GM18951 (cell line): ENCODE data around the gene PTMS.

Source experiments
- POLR2A ChIP-seq: IDR thresholded peaks from 4 replicates; pipeline ENCODE4 v1.6.1; 2011; ENCODE audit warnings: mild to moderate bottlenecking; ENCODE audit not compliant: insufficient read length, insufficient read depth; ENCODE audit errors: extremely low read depth
- in situ Hi-C: fragments of 300-500 bp; cut with MboI; formaldehyde crosslinking; loops from one replicate; pipeline ENCODE4 v1.12.0; 2022; ENCODE audit warnings: low sequenced_read_pairs, mixed read lengths, inconsistent platforms; ENCODE audit not compliant: unreplicated experiment

The PTMS gene

GRCh38 chr12:6745741-6746525, 20.2 kb upstream of the PTMS start:
- TF ChIP-seq POLR2A = no peak
- in situ Hi-C loops = no loop called here

GRCh38 chr12:6747216-6747615, 18.9 kb upstream of the PTMS start:
- in situ Hi-C loops = no loop called here
- no peak for TF ChIP-seq POLR2A

- TF ChIP-seq POLR2A = no peak
- in situ Hi-C loops = no loop called here
Observed at GRCh38 chr12:6748761-6749160, 17.4 kb upstream of the PTMS start.

- in situ Hi-C loops = no loop called here
Observed at GRCh38 chr12:6750506-6750905, 15.7 kb upstream of the PTMS start.

GRCh38 chr12:6751767-6752166, 14.4 kb upstream of the PTMS start:
- TF ChIP-seq POLR2A = no peak
- in situ Hi-C loops = no loop called here

More at GRCh38 chr12:6750506-6750905, 15.7 kb upstream of the PTMS start:
- no peak for TF ChIP-seq POLR2A

GRCh38 chr12:6752167-6752920, 13.8 kb upstream of the PTMS start:
- no peak for TF ChIP-seq POLR2A
- in situ Hi-C loops = no loop called here

- in situ Hi-C loops = no loop called here
Observed at GRCh38 chr12:6752921-6753771, 13.0 kb upstream of the PTMS start, which contains the start of gene MLF2. MLF2 (minus strand) TSS chr12:6753141; CDS start chr12:6752334, 807 bp downstream.

GRCh38 chr12:6753772-6754356, 12.3 kb upstream of the PTMS start:
- TF ChIP-seq POLR2A = no peak
- in situ Hi-C loops = no loop called here

More at GRCh38 chr12:6752921-6753771, 13.0 kb upstream of the PTMS start, which contains the start of gene MLF2:
- TF ChIP-seq POLR2A = peak; percentile 90

- in situ Hi-C loops = no loop called here
- no peak for TF ChIP-seq POLR2A
Observed at GRCh38 chr12:6754411-6754810, 11.8 kb upstream of the PTMS start.

- in situ Hi-C loops = no loop called here
- no peak for TF ChIP-seq POLR2A
Observed at GRCh38 chr12:6757028-6757690, 9.0 kb upstream of the PTMS start.

- no peak for TF ChIP-seq POLR2A
- in situ Hi-C loops = no loop called here
Observed at GRCh38 chr12:6758506-6759095, 7.6 kb upstream of the PTMS start.

GRCh38 chr12:6759741-6760140, 6.4 kb upstream of the PTMS start:
- in situ Hi-C loops = no loop called here
- TF ChIP-seq POLR2A = no peak
